Measurements from ENCODE around the gene ZBTB7C. TPM values are rescaled to one million over a fixed set of nuclear protein-coding genes. Genes with fewer than 3 reads are reported as not detected.

ZBTB7C gene
- total RNA-seq, 1 experiment from 2014 or later: 0.33 TPM

GRCh38 chr18:48024881-48025660 is 384.1 kb downstream of the ZBTB7C start:
- H3K56ac ChIP-seq (ENCODE audit: insufficient read length, low read depth, low read length): no peak overlapping the region
- Mint-ChIP-seq H3K4me3 (no peak overlapping the region; a peak in 1 of 5 replicates), H3K36me3 (ENCODE audit: insufficient read depth in 1 of 3, low read depth in 3 of 3) (no peaks in the 10 kb centered on the region), H3K27me3 (ENCODE audit: low read depth) (peaks cover 6% of the 10 kb centered on the region), H3K9me3 (no peaks in the 10 kb centered on the region; a peak in 1 of 5 replicates), H3K27ac (no peak overlapping the region), H3K4me1 (peaks cover 23 to 50% of the 10 kb centered on the region in 2 experiments)
- H3K79me2 ChIP-seq (ENCODE audit: insufficient read depth, low read length): no peaks in the 10 kb centered on the region
- no peaks in the 10 kb centered on the region for H3K79me1 ChIP-seq (ENCODE audit: insufficient read depth, low read depth, low read length, poor library complexity, severe bottlenecking)
- H4K20me1 ChIP-seq (ENCODE audit: control insufficient read depth, insufficient read depth, insufficient read length): no peaks in the 10 kb centered on the region
- no peak overlapping the region for H3K23ac ChIP-seq (ENCODE audit: insufficient read length, low read depth, low read length)
- no peak overlapping the region for H3K18ac ChIP-seq (ENCODE audit: insufficient read length, low read depth, low read length)
- no peak overlapping the region for H2BK20ac ChIP-seq (ENCODE audit: low read depth, low read length, poor library complexity, severe bottlenecking)
- no peak overlapping the region for H3K4me2 ChIP-seq (ENCODE audit: insufficient read depth, insufficient read length, low read length)
- H3K9ac ChIP-seq (ENCODE audit: extremely low read depth, insufficient read length, low read length): no peak overlapping the region
- H2BK12ac ChIP-seq (ENCODE audit: insufficient read length, low read depth, low read length): no peak overlapping the region
- no peak overlapping the region for H3K27ac ChIP-seq (ENCODE audit: insufficient read length, low read depth, low read length)
- TF ChIP-seq, protein P1, sequence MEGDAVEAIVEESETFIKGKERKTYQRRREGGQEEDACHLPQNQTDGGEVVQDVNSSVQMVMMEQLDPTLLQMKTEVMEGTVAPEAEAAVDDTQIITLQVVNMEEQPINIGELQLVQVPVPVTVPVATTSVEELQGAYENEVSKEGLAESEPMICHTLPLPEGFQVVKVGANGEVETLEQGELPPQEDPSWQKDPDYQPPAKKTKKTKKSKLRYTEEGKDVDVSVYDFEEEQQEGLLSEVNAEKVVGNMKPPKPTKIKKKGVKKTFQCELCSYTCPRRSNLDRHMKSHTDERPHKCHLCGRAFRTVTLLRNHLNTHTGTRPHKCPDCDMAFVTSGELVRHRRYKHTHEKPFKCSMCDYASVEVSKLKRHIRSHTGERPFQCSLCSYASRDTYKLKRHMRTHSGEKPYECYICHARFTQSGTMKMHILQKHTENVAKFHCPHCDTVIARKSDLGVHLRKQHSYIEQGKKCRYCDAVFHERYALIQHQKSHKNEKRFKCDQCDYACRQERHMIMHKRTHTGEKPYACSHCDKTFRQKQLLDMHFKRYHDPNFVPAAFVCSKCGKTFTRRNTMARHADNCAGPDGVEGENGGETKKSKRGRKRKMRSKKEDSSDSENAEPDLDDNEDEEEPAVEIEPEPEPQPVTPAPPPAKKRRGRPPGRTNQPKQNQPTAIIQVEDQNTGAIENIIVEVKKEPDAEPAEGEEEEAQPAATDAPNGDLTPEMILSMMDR (conservative IDR thresholded peaks at IDR 0.05): no peak
- WGBS (ENCODE audit: extremely low coverage, insufficient read length, low lambda C conversion rate): no CpG with 5 or more reads among the region's 7 CpGs
- H2AFZ ChIP-seq (ENCODE audit: low read length): no peak overlapping the region
- no peaks in the 10 kb centered on the region for H3K27me3 ChIP-seq (ENCODE audit: insufficient read depth, low read length)
- no peak overlapping the region for H2BK15ac ChIP-seq (ENCODE audit: low read depth, low read length)
- H3K23me2 ChIP-seq (ENCODE audit: insufficient read length, low read depth, low read length, poor library complexity, severe bottlenecking): no peaks in the 10 kb centered on the region
- no peak overlapping the region for H2AK5ac ChIP-seq (ENCODE audit: insufficient read length, low read length)
- H2BK5ac ChIP-seq (ENCODE audit: insufficient read length, low read length): no peak overlapping the region
- H4K5ac ChIP-seq (ENCODE audit: insufficient read length, low read depth, low read length): no peak overlapping the region
- H4K8ac ChIP-seq (replicated peaks; ENCODE audit: insufficient read length, low read depth, low read length): no peak overlapping the region
- H4K91ac ChIP-seq (ENCODE audit: insufficient read length, low read depth, low read length): no peak overlapping the region
- H3K9me3 ChIP-seq (ENCODE audit: control insufficient read depth, low read depth, low read length): no peaks in the 10 kb centered on the region
- no peak overlapping the region for H2BK120ac ChIP-seq (ENCODE audit: low read depth, low read length, poor library complexity, severe bottlenecking)
- H3T11ph ChIP-seq (ENCODE audit: low read length): no peak overlapping the region
- no peak overlapping the region for H3K14ac ChIP-seq (ENCODE audit: insufficient read depth, low read length)
- H3K4ac ChIP-seq (ENCODE audit: low read depth, low read length): no peak overlapping the region
- H3K4me1 ChIP-seq (ENCODE audit: insufficient read depth, low read length): no peaks in the 10 kb centered on the region
- DNase-seq: no peak

Data from H9 (cell line).